HG02884 (cell line): Measurements from ENCODE around the gene MOB3B.

Source experiments
- ATAC-seq: cut with Tn5 transposase; IDR thresholded peaks from one replicate; pipeline ENCODE4 v1.9.1; 2021; ENCODE audit warnings: mild to moderate bottlenecking, moderate library complexity; ENCODE audit not compliant: unreplicated experiment

The MOB3B gene

GRCh38 chr9:27371382-27371781 is 158.2 kb downstream of the MOB3B start:
- no peak for ATAC-seq

GRCh38 chr9:27369591-27369990 is 160.0 kb downstream of the MOB3B start:
- ATAC-seq: no peak

DNA sequence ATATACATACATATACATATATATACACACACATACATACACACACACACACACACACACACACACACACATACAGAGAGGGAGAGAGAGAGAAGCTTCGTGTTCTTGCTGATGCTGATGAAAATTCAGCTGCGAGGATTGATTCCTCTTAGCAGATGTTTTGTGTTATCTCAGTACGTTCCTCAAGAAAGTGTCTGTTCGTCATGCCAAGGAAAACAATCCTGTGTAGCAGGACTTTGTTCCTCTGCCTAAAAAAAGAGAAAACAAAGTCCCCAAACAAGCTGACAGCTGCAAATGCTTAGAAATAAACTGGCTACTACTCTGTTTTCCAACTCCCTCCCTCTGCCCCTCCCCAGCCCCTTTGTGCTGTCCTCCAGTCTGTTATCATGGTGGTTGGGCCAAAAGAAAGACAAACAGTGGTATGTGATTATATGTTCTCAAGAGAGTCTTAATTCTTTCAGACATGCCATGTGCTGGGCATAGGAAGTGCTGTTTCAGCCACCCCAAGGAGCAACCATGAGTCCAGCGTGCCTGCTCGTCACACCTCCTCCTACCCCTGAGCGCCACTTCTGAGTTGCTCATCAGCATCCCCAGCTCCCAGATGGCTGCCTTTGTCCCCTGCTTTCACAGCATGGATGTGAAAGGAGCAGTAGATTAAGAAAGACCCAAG is 161.2 kb downstream of the MOB3B start:
- ATAC-seq: no peak

- ATAC-seq: no peak
These were observed 161.7 kb downstream of the MOB3B start for GRCh38 chr9:27367921-27368315.

DNA sequence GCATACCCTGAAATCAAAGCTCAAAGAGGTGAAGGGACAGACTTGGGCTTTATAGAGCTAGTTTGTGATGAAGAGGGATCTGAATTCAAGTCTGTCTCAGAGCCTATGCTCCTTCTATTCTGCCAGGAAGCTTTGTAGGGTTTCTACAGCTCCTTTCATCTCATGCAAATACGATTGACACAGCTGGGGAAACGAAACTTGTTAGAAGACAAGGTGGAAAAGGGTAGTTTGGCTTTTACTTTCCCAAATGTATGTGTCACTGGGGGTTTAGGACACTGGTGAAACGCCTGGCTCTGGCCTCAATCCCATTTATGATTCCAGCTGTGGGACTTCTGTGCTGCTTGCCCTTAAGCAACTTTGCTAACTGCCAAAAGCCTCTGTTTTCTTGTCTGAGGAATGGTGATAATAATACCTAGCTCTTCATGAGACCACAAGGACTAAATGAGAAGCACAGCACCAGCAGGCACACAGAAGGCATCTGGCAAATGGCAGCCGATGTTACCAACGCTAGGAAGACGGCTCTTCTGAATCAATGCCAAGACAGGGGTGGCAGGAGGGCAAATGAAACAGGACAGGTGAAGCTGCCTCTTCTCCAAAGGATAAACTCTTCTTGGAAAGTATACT is 162.3 kb downstream of the MOB3B start:
- peak; percentile 72 for ATAC-seq

DNA sequence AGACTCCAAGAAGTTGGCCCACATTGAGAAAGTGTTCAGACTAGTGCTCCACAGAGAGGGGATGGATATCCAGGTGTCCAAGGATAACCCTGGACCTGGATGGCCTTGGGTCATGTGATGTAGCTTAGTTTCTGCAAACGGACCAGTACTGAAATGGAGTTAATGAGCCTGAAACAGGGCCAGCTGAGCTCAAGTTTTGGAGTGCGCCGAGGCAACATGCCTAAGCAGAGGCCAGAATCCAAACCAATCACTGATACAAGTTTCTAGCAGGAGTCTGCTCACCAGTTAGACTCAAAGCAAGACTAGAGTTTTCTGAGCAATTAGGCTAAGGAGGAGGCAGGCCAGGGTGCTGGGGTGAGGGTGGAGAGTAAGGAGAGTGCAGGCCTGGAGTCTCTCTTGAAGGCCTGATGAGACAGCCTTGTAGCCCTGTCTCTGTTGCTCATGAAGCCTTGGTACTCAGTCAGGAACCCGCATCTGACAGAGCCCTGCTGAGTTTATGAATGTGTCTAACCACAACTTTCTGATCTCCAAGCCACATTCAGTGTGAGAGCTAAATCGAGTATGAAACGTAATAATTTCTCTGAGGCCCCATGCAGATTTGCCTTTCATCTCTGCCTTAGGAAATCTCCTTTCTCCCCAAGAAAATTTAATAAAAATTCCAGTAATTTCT is 163.8 kb downstream of the MOB3B start:
- ATAC-seq: peak; percentile 84

DNA sequence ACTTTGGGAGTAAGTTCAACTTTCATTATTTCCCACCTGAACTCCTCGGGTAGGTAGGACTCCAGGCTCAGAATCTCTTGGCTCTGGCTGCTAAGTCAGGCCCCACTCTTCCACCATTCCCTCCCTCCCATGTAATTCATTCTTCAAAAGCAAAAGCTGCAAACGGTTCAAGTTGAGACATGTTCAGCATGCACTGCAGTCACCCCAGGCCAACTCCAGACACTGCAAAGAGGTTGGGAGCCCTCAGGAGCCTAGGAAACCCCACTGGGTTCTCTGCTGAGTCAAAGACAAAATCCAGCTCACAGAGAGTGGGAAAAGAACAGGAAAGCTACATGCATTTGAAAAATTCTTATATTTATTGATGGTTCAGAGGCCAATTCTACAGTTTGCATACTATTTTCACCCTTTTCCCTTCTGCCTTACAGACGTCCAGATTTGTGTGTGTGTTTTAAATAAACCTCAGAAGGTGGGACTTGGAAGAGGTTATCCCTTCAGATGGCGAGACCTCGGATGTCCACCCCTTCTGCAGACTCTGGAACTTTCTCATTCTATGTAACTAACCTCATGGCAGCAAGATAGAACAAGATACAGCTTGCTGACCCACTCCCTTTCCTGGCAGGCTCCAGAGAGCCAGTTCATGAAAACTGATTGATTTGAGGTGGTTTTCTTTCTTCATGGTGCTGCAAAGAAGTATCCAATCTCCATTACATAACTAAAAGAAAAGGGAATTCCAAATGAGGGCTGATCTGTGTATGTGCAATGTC is 167.0 kb downstream of the MOB3B start:
- no peak for ATAC-seq

DNA sequence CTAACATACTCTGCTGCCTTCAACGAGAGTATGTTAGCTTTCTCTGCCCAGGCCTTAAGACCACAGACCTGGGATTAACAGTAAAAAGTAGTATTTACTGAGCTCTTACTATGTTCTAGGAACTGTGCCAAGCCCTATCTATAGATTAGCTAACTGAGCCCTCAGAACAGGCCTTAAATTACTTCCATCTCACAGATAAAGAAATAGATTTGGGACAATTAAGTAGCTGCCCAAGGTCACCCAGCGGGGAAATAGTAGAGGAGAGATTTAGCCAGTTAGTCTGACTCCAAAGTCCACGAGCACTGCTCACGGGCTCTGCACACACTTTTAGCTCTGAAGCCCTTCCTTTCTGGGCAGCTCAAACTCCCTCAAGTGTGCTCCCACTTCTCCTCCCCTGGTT is 168.1 kb downstream of the MOB3B start:
- ATAC-seq: no peak

DNA sequence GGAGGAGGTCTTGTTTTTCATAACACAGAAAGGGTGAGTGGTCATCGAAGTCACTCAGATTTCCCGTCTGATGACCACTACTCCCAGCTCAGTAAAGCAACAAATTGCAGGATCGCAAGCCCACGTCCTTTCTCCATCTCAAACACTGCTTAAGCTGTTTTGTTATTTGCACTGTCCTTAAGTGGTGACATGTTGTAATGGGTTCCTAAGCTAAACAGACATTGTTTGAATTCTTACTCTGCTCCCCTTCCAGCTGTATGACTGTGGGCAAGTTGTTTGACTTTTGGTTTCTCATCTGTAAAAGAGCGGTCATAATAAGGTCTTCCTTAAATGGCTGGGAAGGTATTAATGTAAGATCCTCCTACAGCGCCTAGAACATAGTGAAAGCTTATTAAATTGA is 169.9 kb downstream of the MOB3B start:
- no peak for ATAC-seq

DNA sequence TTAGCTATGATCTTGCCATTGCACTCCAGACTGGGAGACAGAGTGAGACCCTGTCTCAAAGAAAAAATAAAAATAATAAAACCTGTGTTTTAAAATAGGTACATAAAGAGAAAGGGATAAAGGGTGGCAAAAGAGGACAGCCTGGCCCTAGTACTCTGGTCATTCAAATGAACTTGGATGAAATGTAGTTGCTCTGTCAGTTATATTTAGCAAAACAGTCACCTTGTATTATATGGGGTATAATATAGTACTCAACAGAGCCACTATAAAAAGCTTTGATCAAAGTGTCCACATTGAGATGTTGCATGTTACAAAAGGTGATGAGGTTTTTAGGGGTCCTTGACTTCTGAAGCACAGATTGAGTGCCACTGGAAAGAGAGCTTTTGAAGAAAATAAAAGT is 171.6 kb downstream of the MOB3B start:
- ATAC-seq: no peak

- no peak for ATAC-seq
These were observed 173.2 kb downstream of the MOB3B start for GRCh38 chr9:27356446-27356845.

GRCh38 chr9:27355166-27355565 is 174.4 kb downstream of the MOB3B start:
- no peak for ATAC-seq

DNA sequence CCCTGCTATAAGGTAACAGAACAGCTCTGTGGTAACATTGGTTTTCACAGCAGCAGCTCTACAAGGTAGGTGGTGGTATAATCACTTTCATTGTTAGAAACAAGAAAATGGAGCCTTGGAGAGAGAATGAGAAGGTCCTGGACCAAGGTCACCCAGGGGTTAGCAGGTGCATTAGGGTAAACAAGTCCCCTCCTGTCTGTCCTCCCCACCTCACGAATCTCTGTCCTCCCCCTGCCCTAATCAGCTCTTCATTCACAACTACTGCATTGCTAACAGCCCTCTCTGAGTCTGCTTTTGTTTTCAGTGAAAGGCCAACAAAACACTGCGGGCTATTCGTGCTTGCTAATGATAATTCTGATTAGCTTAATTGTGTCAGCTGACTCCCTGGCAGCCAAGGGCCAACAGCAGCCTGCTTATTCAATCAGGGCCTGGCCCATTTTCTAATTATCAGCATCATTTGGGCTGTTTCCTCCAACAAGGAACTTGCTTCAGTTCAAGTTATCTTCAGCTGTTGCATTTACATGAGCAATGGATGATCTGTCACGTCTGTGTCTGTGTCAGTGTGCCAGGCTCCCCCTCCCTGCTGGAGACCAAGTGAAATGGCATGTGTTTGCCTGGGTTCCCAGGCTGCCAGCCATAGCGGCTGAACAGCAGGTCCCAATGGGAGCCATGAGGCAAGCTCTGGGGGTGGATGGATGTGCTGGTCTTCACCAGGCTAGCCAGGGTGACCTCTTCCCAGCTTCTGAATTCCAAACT is 176.0 kb downstream of the MOB3B start:
- ATAC-seq: peak; percentile 61

DNA sequence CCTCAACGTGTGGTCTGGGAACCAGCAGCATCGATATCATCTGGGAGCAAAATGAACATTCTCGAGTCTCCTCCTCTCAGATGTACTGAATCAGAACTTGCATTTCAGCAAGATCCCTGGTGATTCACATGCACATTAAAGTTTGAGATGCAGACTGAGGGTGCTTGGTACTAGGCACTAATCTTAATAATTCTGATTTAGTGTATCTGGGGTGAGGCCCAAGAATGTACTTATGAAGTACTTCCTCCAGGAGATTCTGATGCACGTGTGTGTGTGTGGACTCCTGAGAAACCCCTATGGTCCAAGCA is 176.5 kb downstream of the MOB3B start:
- no peak for ATAC-seq

- ATAC-seq: peak; percentile 56
These were observed 177.0 kb downstream of the MOB3B start for GRCh38 chr9:27352457-27353165.

DNA sequence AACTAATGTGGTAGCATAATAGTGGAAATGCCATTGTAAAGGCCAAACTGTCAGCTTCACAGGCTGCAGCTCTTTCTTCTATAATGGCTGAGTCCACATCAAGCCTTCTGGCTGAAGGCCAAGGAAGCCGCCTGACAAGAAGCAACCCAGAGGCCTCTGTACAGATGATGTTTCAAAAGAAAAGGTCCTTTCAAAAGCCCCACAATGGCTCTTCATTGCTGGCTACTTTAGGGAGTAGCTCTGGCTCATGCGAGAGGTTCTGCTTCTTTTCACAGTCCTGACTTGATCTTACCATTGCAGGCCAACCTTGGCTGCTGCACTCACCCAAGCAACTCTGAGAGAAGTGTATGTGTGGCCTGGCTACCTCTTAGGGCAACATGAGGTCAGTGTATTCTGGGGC is 178.2 kb downstream of the MOB3B start:
- no peak for ATAC-seq

DNA sequence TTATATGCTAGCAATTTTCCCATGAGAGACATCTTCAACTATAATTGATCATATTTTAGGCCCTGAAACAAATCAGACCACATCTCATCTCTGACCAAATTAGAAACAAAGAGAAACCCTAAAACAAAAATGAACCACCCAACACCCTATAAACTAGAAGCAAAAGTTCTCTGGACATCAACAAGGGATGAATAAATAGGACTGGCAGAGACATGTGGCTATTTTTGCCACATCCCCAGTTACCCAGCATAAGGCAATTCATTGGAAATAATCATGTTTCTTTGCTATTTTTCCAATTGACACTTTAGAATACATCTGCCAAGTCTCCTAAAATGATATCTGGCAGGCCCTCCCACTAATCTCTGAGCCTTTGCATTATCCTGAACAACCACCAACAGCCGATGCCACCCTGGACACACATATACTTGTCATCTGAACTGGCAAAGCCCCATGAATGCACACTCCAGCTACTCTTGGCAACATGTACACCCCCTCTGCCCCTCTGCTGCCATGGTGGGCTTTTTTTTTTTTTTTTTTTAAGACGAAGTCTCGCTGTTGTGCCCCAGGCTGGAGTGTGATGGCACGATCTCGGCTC is 179.1 kb downstream of the MOB3B start:
- no peak for ATAC-seq

DNA sequence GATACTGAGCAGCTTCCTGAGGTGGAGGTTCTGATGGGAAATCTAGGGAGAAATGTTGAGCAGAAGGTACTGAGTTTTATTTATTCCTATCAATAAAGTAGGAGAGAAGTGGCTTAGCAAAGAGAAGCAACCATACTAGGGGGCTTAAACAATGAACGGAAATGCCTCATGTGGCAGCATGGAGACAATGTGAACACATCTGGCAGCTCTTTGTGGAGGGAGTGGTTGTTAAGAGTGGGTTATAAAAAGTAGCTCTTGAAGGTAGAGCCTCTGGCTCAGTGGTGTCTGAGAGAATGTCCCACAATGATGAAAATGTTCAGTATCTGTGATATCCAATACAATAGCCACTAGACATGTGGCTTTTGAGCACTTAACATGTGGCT is 179.9 kb downstream of the MOB3B start:
- ATAC-seq: no peak

DNA sequence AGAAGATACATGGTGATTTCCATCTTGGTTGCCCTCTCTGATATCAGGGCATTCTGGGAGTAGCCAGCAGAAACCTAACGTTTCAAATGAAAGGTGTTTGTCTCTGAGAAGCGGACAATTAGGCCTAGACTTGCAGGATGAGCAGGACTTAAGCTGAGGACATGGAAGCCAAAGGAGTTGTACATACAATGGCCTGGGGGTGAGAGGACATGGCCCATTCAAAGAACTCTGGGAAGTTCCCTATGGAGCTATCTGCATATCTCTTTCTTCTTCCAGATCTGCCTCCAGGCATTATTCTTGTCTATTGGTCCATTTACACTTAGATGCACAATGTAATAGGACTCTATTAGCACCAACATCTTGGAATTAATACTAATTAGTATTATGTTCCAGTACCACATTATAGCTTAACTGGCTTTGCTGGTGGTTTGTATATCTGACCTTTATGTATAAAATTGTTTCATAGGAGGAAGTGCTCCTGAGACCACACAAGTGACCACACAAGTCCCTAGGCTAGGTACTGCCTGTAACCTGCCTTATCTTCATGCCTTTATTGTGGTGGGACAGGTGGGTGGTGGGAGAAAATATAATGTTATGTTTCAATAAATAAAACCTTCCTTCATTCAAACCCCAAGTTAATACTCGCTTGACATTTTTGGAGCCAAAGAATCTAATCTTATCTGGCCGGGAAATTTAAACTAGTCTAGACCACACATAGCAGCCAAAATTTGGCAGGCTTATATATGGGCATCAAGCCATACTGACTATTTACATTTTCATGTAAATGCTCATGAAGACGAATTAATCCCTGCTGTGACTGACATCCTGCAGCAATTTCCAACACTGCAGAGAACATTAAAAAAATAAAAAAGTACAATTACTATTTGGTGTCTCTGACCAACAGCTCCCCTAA is 180.6 kb downstream of the MOB3B start:
- ATAC-seq: no peak
